Gastrocnemius medialis (tissue), 4 donors: ENCODE data around the gene PTPRR. TPM values are rescaled to one million over a fixed set of nuclear protein-coding genes. Genes with fewer than 3 reads are reported as not detected.

Experiments
- ATAC-seq, 2 donors: fragments of 150-250 bp; one replicate each; pipeline ENCODE4 v1.9.1; 2016
- DNase-seq, 2 donors: peaks; one replicate each; pipeline ENCODE4 v3.0.0-alpha.2; 2019
- H3K27ac ChIP-seq, 4 donors: fragments of 200-600 bp; sonication (generic); 1 replicate in 1 of 4; 2 replicates in 3 of 4; pipeline ENCODE4 v1.5.1; 2016 to 2018; ENCODE audit warnings: mild to moderate bottlenecking in 2 of 4, moderate library complexity in 1 of 4
- H3K27me3 ChIP-seq, 3 donors: fragments of 200-600 bp; sonication (generic) in 2 of 3; 1 replicate in 1 of 3; 2 replicates in 2 of 3; pipeline versions ENCODE4 v1.5.1 to v1.6.0; 2016 to 2019; ENCODE audit warnings: mild to moderate bottlenecking in 1 of 3, moderate library complexity in 1 of 3
- H3K36me3 ChIP-seq, 2 donors: fragments of 200-600 bp; sonication (generic) in 1 of 2; one replicate each; pipeline ENCODE4 v1.5.1; 2017 to 2018
- H3K4me1 ChIP-seq, 2 donors: fragments of 200-600 bp; sonication (generic) in 1 of 2; one replicate each; pipeline ENCODE4 v1.5.1; 2016 to 2017; ENCODE audit warnings: mild to moderate bottlenecking in 2 of 2
- H3K4me3 ChIP-seq, 4 donors: fragments of 200-600 bp; sonication (generic) in 3 of 4; 1 replicate in 1 of 4; 2 replicates in 3 of 4; pipeline ENCODE4 v1.5.1; 2016 to 2019; ENCODE audit warnings: mild to moderate bottlenecking in 2 of 4
- H3K9me3 ChIP-seq, 3 donors: fragments of 200-600 bp; sonication (generic) in 2 of 3; 1 replicate in 1 of 3; 2 replicates in 2 of 3; pipeline ENCODE4 v1.5.1; 2016 to 2019
- CTCF ChIP-seq, 5 experiments: fragments of 450-650 bp in 3 of 5; fragments of 200-600 bp in 2 of 5; sonication (generic) in 2 of 5; IDR thresholded peaks in 4 of 5; conservative IDR thresholded peaks in 1 of 5; 1 replicate in 4 of 5; 2 replicates in 1 of 5; pipeline ENCODE4 v1.5.1; 2016 to 2019; ENCODE audit warnings: antibody characterized with exemption in 5 of 5, mild to moderate bottlenecking in 3 of 5, moderate library complexity in 3 of 5
- POLR2A ChIP-seq, 2 donors: fragments of 450-650 bp; IDR thresholded peaks; one replicate each; pipeline ENCODE4 v1.6.1; 2017; ENCODE audit warnings: antibody characterized with exemption in 2 of 2, mild to moderate bottlenecking in 2 of 2, moderate library complexity in 2 of 2
- in situ Hi-C, 4 donors: fragments of 200-750 bp; cut with MboI; loops; one replicate each; pipeline versions ENCODE4 v1.15.0 to v1.8.0; 2017; ENCODE audit warnings: low sequenced_read_pairs in 4 of 4
- intact Hi-C: fragments of 100-400 bp; cut with DNase I; formaldehyde crosslinking; loops from one replicate; pipeline ENCODE4 v1.15.1; 2023; ENCODE audit warnings: low total_unique reads
- total RNA-seq, 4 donors: library from RNA; depleted of rRNA; stranded (reverse); fragments of >200 nt; gene quantifications; one replicate each; pipeline versions ENCODE4 v1.1.0 to v1.2.3, GENCODE V29; 2016

The PTPRR gene
- total RNA-seq, 4 donors from 2014 or later = 0.18 to 0.20 TPM; not detected in 2

GRCh38 chr12:70660002-70660604, 260.4 kb downstream of the PTPRR start:
- no peaks in the 10 kb centered on the region for H3K9me3 ChIP-seq
- ATAC-seq (no peak), DNase-seq (no peak)
- in situ Hi-C loops (no loop called here), intact Hi-C loops (loop anchor here (2.0 kb wide), 1 partner anchor 13 kb away; no protein-coding TSS in a partner anchor)
- TF ChIP-seq POLR2A (IDR thresholded peaks at IDR 0.05) (no peak), CTCF (IDR thresholded peaks at IDR 0.05 in 4 of 5, conservative IDR thresholded peaks at IDR 0.05 in 1 of 5) (no peak)
- H3K4me3 ChIP-seq = no peak overlapping the region
- no peaks in the 10 kb centered on the region for H3K36me3 ChIP-seq
- no peaks in the 10 kb centered on the region for H3K27me3 ChIP-seq
- H3K27ac ChIP-seq = peak overlapping the region in 1 of 4 donors; percentile 41
- no peaks in the 10 kb centered on the region for H3K4me1 ChIP-seq

- H3K36me3 ChIP-seq = no peaks in the 10 kb centered on the region
- no peak for ATAC-seq
- TF ChIP-seq POLR2A (IDR thresholded peaks at IDR 0.05) = no peak
- no peak for TF ChIP-seq CTCF (IDR thresholded peaks at IDR 0.05 in 4 of 5, conservative IDR thresholded peaks at IDR 0.05 in 1 of 5)
These were observed 261.4 kb downstream of the PTPRR start for GRCh38 chr12:70659077-70659606.

GRCh38 chr12:70657616-70658286, 262.8 kb downstream of the PTPRR start:
- H3K4me3 ChIP-seq = no peak overlapping the region
- no peaks in the 10 kb centered on the region for H3K4me1 ChIP-seq
- ATAC-seq = no peak
- in situ Hi-C loops (no loop called here), intact Hi-C loops (no loop called here)
- H3K27ac ChIP-seq = no peak overlapping the region
- no peaks in the 10 kb centered on the region for H3K9me3 ChIP-seq
- DNase-seq = no peak
- TF ChIP-seq POLR2A (IDR thresholded peaks at IDR 0.05) = no peak
- no peak for TF ChIP-seq CTCF (IDR thresholded peaks at IDR 0.05 in 4 of 5, conservative IDR thresholded peaks at IDR 0.05 in 1 of 5)
- no peaks in the 10 kb centered on the region for H3K27me3 ChIP-seq
- no peaks in the 10 kb centered on the region for H3K36me3 ChIP-seq

More at GRCh38 chr12:70659077-70659606, 261.4 kb downstream of the PTPRR start:
- Histone ChIP-seq H3K4me3 (no peak overlapping the region), H3K9me3 (no peaks in the 10 kb centered on the region), H3K27me3 (no peaks in the 10 kb centered on the region), H3K27ac (no peak overlapping the region), H3K4me1 (no peaks in the 10 kb centered on the region)
- in situ Hi-C loops = no loop called here
- no peak for DNase-seq
- intact Hi-C loops = no loop called here

GRCh38 chr12:70652451-70652850, 268.1 kb downstream of the PTPRR start:
- Histone ChIP-seq H3K36me3 (no peaks in the 10 kb centered on the region), H3K4me1 (peaks cover 0 to 4% of the 10 kb centered on the region in 2 donors), H3K27ac (no peak overlapping the region), H3K9me3 (no peaks in the 10 kb centered on the region), H3K4me3 (no peak overlapping the region), H3K27me3 (no peaks in the 10 kb centered on the region)
- in situ Hi-C loops = no loop called here
- TF ChIP-seq POLR2A (IDR thresholded peaks at IDR 0.05) = no peak
- no peak for TF ChIP-seq CTCF (IDR thresholded peaks at IDR 0.05 in 4 of 5, conservative IDR thresholded peaks at IDR 0.05 in 1 of 5)
- DNase-seq (no peak), ATAC-seq (no peak)
- intact Hi-C loops = no loop called here
